GM23248 (cell line): Measurements from ENCODE around the gene DUOX2. TPM values are rescaled to one million over a fixed set of nuclear protein-coding genes. Genes with fewer than 3 reads are reported as not detected.
"Not testable (repeated sequence)": the region's sequence is repeated elsewhere in the genome, so short reads cannot be mapped to it uniquely, and the experiment has no call there.

Experiments
- DNase-seq: peaks from one replicate; pipeline ENCODE4 v3.0.0-alpha.2; 2015
- H2AFZ ChIP-seq: fragments of 200-600 bp; sonication (generic); 2 replicates; pipeline ENCODE4 v1.6.1; 2016; ENCODE audit warnings: antibody characterized with exemption
- H3F3A ChIP-seq: fragments of 200-600 bp; sonication (generic); 2 replicates; pipeline ENCODE4 v1.6.1; 2016; ENCODE audit warnings: mild to moderate bottlenecking, antibody characterized with exemption, mixed run types; ENCODE audit not compliant: insufficient read depth
- H3K27ac ChIP-seq: fragments of 200-600 bp; sonication (generic); 2 replicates; pipeline ENCODE4 v1.5.1; 2016; ENCODE audit warnings: mild to moderate bottlenecking
- H3K27me3 ChIP-seq: fragments of 200-600 bp; sonication (generic); replicated peaks from 2 replicates; pipeline ENCODE4 v1.6.1; 2016; ENCODE audit warnings: mild to moderate bottlenecking; ENCODE audit not compliant: insufficient read depth
- H3K36me3 ChIP-seq: fragments of 200-600 bp; sonication (generic); 2 replicates; pipeline ENCODE4 v1.6.1; 2016; ENCODE audit warnings: low read depth, mild to moderate bottlenecking
- H3K4me1 ChIP-seq: fragments of 200-600 bp; sonication (generic); 2 replicates; pipeline ENCODE4 v1.6.1; 2016; ENCODE audit warnings: mild to moderate bottlenecking; ENCODE audit not compliant: insufficient read depth
- H3K4me2 ChIP-seq: fragments of 200-600 bp; sonication (generic); one replicate; pipeline ENCODE4 v1.6.1; 2016; ENCODE audit warnings: mild to moderate bottlenecking; ENCODE audit not compliant: unreplicated experiment
- H3K4me3 ChIP-seq: fragments of 200-600 bp; sonication (generic); 2 replicates; pipeline ENCODE4 v1.5.1; 2016; ENCODE audit warnings: mild to moderate bottlenecking
- H3K79me2 ChIP-seq: fragments of 200-600 bp; sonication (generic); 2 replicates; pipeline ENCODE4 v1.6.1; 2016; ENCODE audit warnings: mild to moderate bottlenecking; ENCODE audit not compliant: insufficient read depth
- H3K9ac ChIP-seq: fragments of 200-600 bp; sonication (generic); 2 replicates; pipeline ENCODE4 v1.6.1; 2016; ENCODE audit warnings: mild to moderate bottlenecking
- H3K9me2 ChIP-seq: fragments of 200-600 bp; sonication (generic); 2 replicates; pipeline ENCODE4 v1.6.1; 2016; ENCODE audit warnings: mixed run types, mild to moderate bottlenecking, moderate library complexity; ENCODE audit not compliant: insufficient read depth
- H3K9me3 ChIP-seq: fragments of 200-600 bp; sonication (generic); one replicate; pipeline ENCODE4 v1.6.1; 2017; ENCODE audit warnings: low read depth
- H4K20me1 ChIP-seq: fragments of 200-600 bp; sonication (generic); 2 replicates; pipeline ENCODE4 v1.6.0; 2016; ENCODE audit not compliant: insufficient read depth
- WGBS, 2 experiments: methylation state at CpG; one replicate each; pipeline ENCODE4 v1.1.6; 2015 to 2017; ENCODE audit warnings: low lambda C conversion rate in 2 of 2, low coverage in 1 of 2; ENCODE audit errors: missing lambda C conversion rate in 2 of 2; 5-methylcytosine and 5-hydroxymethylcytosine counted together
- in situ Hi-C: fragments of 300-500 bp; cut with MboI; formaldehyde crosslinking; loops from 2 replicates; pipeline ENCODE4 v1.15.0; 2020
- polyA plus RNA-seq: library from polyadenylated mRNA; unstranded; fragments of >200 nt; fragmentation: Nextera tagmentation; extraction: Ambion mirVana; gene quantifications from 2 replicates; pipeline ENCODE4 v1.2.1, GENCODE V29; 2016
- total RNA-seq: library from RNA; depleted of rRNA; stranded (reverse); fragments of >200 nt; shearing (Covaris generic); gene quantifications from 2 replicates; pipeline ENCODE4 v1.2.3, GENCODE V29; 2014

Gene DUOX2
- total and polyA plus RNA-seq, 2 experiments from 2014 or later, result 0.03 TPM; not detected in 1

DNA sequence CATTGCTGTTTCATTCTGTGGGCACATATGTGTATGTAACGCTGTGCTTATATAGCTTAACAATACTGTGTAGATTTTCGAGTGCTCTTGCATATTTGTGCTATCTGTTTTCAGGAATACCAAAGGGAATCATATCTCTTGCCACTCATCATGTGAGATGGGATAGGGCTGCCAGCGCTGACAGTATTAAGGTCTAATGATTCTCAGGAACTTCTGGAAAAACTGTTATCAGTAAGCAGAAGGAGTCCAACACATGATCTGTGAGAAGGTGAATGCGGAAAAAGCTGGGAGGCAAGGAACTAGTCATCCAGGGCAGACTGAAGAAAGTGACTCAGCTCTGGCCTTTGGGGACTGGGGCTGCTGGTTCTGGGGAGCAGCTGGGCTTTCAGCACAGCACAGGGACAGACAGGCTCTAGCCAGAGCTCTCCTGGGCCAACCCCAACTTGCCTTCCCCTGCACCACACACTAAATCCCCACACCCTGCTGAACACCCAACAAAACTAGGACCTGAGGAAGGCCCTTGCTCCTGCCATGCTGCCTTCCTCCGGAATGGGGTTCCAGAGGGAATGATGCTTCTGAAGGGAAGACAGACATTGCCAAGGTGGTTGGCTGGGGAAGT lies 34.2 kb downstream of the DUOX2 start:
- H3K9ac ChIP-seq, H3K27ac ChIP-seq, H3K9me3 ChIP-seq, H3K79me2 ChIP-seq, H3K4me1 ChIP-seq, H2AFZ ChIP-seq, H3K4me3 ChIP-seq, H3K36me3 ChIP-seq, H4K20me1 ChIP-seq, in situ Hi-C loops, DNase-seq, H3K9me2 ChIP-seq, H3K4me2 ChIP-seq, H3F3A ChIP-seq: not testable (repeated sequence)
- WGBS, 2 experiments, result 52 to 53% methylated on average over 5 of the region's 5 CpGs
- peaks cover 16% of the 10 kb centered on the region; the same call in 1 of the 2 replicates for H3K27me3 ChIP-seq

- H2AFZ ChIP-seq, H3K9me2 ChIP-seq, H4K20me1 ChIP-seq, H3K4me2 ChIP-seq, H3K79me2 ChIP-seq, H3K27ac ChIP-seq, H3F3A ChIP-seq, in situ Hi-C loops, H3K9ac ChIP-seq, H3K36me3 ChIP-seq, DNase-seq, H3K4me3 ChIP-seq, H3K9me3 ChIP-seq, H3K4me1 ChIP-seq: not testable (repeated sequence)
- H3K27me3 ChIP-seq, result peaks cover 13% of the 10 kb centered on the region; the same call in 1 of the 2 replicates
- WGBS, 2 experiments, result 25 to 29% methylated on average over 5 of the region's 5 CpGs
Observed at GRCh38 chr15:45079201-45079600, 34.8 kb downstream of the DUOX2 start.

DNA sequence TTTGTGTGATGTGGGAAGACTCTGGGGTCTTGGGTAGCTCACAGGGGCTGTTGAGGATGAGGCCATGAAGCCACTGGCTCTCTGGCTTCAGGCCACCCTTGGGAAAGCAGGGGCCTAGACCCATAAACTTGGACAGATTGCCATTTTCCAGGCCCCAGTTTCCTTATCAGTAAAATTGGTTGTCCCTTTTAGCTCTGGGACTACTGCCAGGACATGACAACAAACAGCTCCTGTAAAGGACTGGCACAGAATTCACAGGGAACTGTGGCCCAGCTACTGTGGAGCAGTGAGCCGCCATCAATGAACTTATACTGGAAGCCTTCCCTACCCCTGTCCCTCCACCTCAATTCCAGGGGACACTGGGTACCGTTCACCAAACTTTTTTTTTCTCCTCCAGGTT lies 36.6 kb downstream of the DUOX2 start:
- H3K9me2 ChIP-seq, H3K27me3 ChIP-seq, H2AFZ ChIP-seq, in situ Hi-C loops, H4K20me1 ChIP-seq, H3K79me2 ChIP-seq, H3K27ac ChIP-seq, H3K36me3 ChIP-seq, H3K4me3 ChIP-seq, H3K9ac ChIP-seq, DNase-seq, H3K4me1 ChIP-seq, H3K9me3 ChIP-seq, H3F3A ChIP-seq, H3K4me2 ChIP-seq: not testable (repeated sequence)
- WGBS, 2 experiments, result 94 to 96% methylated on average over 2 of the region's 2 CpGs

DNA sequence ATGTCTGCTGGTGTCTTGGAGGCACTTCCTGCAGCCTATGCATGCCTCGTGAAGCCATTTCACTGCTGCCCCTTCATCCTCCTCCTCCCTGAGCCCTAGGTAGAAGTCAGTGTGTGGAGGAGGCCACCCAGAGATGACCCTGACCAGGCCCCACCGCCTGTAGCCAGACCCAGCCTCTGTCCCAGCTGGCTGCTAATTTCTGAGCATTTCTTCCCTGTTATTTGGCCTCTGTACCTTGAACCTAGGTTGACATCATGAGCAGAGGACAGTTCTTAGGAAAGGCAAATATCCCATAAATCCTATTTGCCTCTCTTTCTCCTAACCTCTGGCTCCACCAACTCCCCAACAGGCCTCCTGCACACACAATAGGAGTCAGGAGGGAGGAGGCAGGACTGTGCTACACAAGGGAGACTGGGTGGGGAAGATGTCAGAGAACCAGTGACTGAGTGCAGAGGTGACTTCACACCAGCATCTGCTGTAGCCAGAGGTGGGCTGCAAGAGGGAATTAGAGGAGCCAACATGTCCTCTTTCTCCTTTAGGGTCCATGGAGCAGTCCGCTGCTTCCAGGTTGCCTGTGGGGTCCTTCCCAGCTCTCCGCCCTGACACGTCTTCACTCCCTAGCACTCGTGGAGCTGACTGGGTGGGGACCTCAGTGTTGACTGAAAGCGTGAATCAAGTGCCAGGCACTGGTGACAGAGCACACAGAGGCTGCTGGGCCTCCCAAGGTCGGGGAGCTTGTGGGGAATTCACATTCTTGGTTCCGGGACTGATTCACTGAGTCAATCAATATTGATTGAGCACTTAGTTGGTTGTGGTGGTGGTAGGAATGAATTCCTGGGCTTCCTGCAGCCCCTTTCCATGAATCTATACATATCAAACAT lies 38.3 kb downstream of the DUOX2 start:
- H3K27ac ChIP-seq, H2AFZ ChIP-seq, H3K4me2 ChIP-seq, H3K27me3 ChIP-seq, H3K9ac ChIP-seq, in situ Hi-C loops, H3K9me2 ChIP-seq, H3K36me3 ChIP-seq, DNase-seq, H3K4me3 ChIP-seq, H3F3A ChIP-seq, H3K79me2 ChIP-seq, H3K4me1 ChIP-seq, H4K20me1 ChIP-seq, H3K9me3 ChIP-seq: not testable (repeated sequence)
- 80 to 86% methylated on average over 1 of the region's 9 CpGs for WGBS, 2 experiments

DNA sequence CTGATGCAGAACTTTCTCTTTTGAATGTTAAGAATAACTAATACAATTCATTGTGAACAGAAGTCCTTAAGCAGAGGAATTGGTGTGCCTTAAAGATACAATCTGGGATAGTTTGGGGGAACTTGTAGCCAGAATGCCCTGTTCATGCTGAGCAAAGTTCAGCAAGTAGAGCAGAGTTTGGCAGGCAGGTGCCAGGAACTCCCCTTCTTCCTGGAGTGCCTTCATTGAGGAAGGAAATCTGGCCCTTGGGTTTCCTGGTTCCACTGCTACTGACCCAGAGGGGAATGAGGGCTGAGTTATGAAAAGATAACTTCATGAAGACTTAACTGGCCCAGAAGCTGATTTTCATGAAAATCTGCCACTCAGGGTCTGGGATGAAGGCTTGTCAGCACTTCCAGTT lies 40.4 kb downstream of the DUOX2 start:
- H3F3A ChIP-seq, H4K20me1 ChIP-seq, H3K4me3 ChIP-seq, H3K9me3 ChIP-seq, H3K4me2 ChIP-seq, DNase-seq, H3K27ac ChIP-seq, H3K9ac ChIP-seq, H3K27me3 ChIP-seq, H3K9me2 ChIP-seq, H2AFZ ChIP-seq, H3K36me3 ChIP-seq, in situ Hi-C loops, H3K79me2 ChIP-seq, H3K4me1 ChIP-seq: not testable (repeated sequence)

- H3K4me1 ChIP-seq, H3K9me2 ChIP-seq, in situ Hi-C loops, H2AFZ ChIP-seq, H3K79me2 ChIP-seq, H4K20me1 ChIP-seq, H3K4me3 ChIP-seq, H3K27ac ChIP-seq, H3K9me3 ChIP-seq, DNase-seq, H3K36me3 ChIP-seq, H3K9ac ChIP-seq, H3K27me3 ChIP-seq, H3F3A ChIP-seq, H3K4me2 ChIP-seq: not testable (repeated sequence)
- 93 to 95% methylated on average over 6 of the region's 6 CpGs for WGBS, 2 experiments
Observed at GRCh38 chr15:45069942-45070360, 44.0 kb downstream of the DUOX2 start.
